Activated CD4-positive, alpha-beta T cell treated with anti-CD3 and anti-CD28 coated beads, Interleukin-2, amount 10 ng/mL, durations not matched to agents 7 days and 5 days (primary cell): ENCODE results near the gene MYDGF. TPM values are rescaled to one million over a fixed set of nuclear protein-coding genes. Genes with fewer than 3 reads are reported as not detected.
"Not testable (repeated sequence)": the region's sequence is repeated elsewhere in the genome, so short reads cannot be mapped to it uniquely, and the experiment has no call there.

Experiments used
- CTCF ChIA-PET: fragments of 350-600 bp; sonication (Branson Sonifier 250); formaldehyde crosslinking; loops from one replicate; lab custom pipeline; 2021; ENCODE audit warnings: antibody characterized with exemption; lab: Charles Lee
- POLR2A ChIA-PET: fragments of 350-600 bp; sonication (Branson Sonifier 250); formaldehyde crosslinking; loops from one replicate; lab custom pipeline; 2021; ENCODE audit warnings: antibody characterized with exemption; lab: Charles Lee
- DNase-seq: peaks from one replicate; pipeline ENCODE4 v3.0.0-alpha.2; 2020
- H3K27ac Mint-ChIP-seq: one replicate; pipeline ENCODE4 v1.8.0; 2021; ENCODE audit warnings: mild to moderate bottlenecking, moderate library complexity, mixed read lengths
- H3K27me3 Mint-ChIP-seq: one replicate; pipeline ENCODE4 v1.8.0; 2021; ENCODE audit warnings: mixed read lengths
- H3K36me3 Mint-ChIP-seq: one replicate; pipeline ENCODE4 v1.8.0; 2021; ENCODE audit warnings: low read depth, mixed read lengths
- H3K4me1 Mint-ChIP-seq: one replicate; pipeline ENCODE4 v1.8.0; 2021; ENCODE audit warnings: mixed read lengths
- H3K4me3 Mint-ChIP-seq: one replicate; pipeline ENCODE4 v1.8.0; 2021; ENCODE audit warnings: mild to moderate bottlenecking, moderate library complexity, mixed read lengths
- H3K9me3 Mint-ChIP-seq: one replicate; pipeline ENCODE4 v1.8.0; 2021; ENCODE audit warnings: mixed read lengths
- total RNA-seq, 2 experiments: library from RNA; stranded (reverse); gene quantifications; one replicate each; pipeline ENCODE4 v1.2.3, GENCODE V29; 2021

Gene MYDGF
- total RNA-seq, 2 experiments from 2014 or later, result 36.2 to 45.3 TPM

DNA sequence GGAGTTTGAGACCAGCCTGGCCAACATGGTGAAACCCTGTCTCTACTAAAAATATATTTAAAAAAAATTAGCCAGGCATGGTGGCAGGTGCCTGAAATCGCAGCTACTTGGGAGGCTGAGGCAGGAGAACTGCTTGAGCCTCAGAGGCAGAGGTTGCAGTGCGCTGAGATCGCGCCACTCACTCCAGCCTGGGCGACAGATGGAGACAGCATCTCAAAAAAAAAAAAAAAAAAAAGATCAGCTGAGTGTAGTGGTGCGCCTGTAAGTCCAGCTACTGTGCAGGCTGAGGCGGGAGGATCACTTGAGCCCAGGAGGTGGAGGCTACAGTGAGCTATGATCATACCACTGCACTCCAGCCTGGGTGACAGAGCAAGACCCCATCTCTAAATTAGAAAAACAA lies 9.9 kb upstream of the MYDGF start:
- H3K27ac Mint-ChIP-seq, H3K4me1 Mint-ChIP-seq, H3K9me3 Mint-ChIP-seq, POLR2A ChIA-PET, H3K4me3 Mint-ChIP-seq, DNase-seq, H3K27me3 Mint-ChIP-seq: not testable (repeated sequence)
- peaks cover 23% of the 10 kb centered on the region for H3K36me3 Mint-ChIP-seq
- CTCF ChIA-PET, result interaction anchor here (0.6 to 1.7 kb wide), 3 partner anchors 10 to 689 kb away, joined by 3 to 7 read pairs (median 4); no protein-coding TSS in a partner anchor

DNA sequence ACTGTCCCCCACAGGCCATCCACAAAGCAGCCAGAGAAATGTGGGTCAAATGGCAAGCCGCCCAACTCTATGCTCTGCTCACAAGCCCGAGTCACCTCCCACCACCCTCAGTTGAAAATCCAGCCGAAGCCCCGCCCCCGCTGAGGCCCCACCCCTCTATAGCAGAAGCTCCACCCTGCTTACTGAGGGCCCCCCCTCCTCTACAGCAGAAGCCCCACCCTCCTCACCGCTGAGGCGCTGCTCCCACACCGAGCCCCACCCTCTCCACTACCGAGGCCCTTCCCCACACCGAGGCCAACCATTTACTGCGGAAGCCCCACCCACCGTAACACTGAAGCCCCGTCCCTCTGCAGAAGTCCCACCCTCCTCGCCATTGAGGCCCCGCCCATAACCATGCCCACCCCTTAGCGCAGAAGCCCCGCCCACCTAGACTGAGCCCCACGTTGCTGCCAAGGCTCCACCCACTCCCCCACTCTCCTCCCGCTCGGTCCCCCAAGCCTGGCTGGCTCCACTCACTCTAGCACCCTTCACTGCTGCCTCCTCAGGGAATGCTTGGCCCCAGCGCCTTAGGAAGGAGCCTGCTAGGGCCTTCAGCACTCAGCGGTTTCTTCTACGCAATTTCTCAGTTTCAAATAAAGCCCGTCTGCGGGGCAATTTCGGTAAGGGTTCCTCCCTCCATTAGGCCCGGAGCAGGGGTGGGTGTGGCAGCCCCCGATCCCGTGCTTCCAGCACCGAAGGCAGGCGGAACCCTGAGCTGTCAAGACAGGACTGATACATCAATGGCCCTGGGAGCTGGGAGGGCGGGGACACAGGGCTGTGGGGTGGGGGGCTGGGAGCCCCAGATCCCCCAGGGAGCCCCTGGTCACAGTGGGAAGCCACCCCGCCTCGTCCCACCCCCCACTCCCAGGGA lies 9.0 kb upstream of the MYDGF start:
- no peak for DNase-seq
- ChIA-PET CTCF (interaction anchor here (1.7 kb wide), 1 partner anchor 11 kb away, joined by 7 read pairs; no protein-coding TSS in a partner anchor), POLR2A (no interaction called here)
- Mint-ChIP-seq H3K9me3 (no peaks in the 10 kb centered on the region), H3K4me1 (no peaks in the 10 kb centered on the region), H3K27ac (no peak overlapping the region), H3K4me3 (no peak overlapping the region), H3K27me3 (no peaks in the 10 kb centered on the region), H3K36me3 (peaks cover 20% of the 10 kb centered on the region)

DNA sequence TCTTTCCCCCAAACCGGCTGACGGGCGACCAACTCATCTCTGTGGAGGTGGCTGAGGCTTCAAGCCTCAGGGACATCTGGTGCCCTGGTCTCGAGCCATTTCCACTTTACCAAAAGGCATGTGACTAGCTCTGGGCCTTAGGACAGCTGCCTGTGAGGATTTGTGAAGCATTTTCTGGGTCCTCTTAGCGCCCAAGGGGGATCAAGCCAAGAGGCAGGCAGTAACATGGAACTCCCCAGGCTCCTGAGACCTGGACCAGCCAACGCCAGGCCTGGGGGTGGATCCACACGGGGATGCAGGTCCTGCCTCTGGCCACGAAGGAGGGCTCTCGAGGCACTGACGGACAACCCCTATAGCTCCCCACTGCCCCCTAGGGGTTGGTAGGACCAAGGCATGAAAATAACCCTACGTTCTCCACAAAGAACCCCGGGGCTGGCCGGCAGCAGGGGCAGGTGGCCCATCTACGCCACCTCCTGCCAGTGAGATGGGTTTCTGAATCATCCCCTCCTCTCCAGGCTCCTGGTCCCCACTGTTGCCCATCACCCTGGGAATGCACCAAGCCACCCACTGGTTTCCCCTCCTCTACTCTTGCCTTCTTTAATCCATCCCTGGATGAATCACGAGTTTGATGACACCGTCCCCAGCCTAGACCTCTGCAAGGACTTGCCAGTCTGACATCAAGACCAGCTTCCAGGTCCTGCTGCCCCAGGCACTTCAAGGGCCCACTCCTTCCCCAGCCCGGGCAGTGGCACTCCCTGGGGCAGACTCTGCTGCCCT lies 7.0 kb upstream of the MYDGF start:
- Mint-ChIP-seq H3K9me3 (no peaks in the 10 kb centered on the region), H3K36me3 (peaks cover 11% of the 10 kb centered on the region), H3K27ac (no peak overlapping the region), H3K4me1 (no peaks in the 10 kb centered on the region), H3K27me3 (no peaks in the 10 kb centered on the region), H3K4me3 (no peak overlapping the region)
- ChIA-PET POLR2A (no interaction called here), CTCF (interaction anchor here (0.9 kb wide), 1 partner anchor 12 kb away, joined by 3 read pairs; no protein-coding TSS in a partner anchor)
- DNase-seq, result peak; percentile 24

DNA sequence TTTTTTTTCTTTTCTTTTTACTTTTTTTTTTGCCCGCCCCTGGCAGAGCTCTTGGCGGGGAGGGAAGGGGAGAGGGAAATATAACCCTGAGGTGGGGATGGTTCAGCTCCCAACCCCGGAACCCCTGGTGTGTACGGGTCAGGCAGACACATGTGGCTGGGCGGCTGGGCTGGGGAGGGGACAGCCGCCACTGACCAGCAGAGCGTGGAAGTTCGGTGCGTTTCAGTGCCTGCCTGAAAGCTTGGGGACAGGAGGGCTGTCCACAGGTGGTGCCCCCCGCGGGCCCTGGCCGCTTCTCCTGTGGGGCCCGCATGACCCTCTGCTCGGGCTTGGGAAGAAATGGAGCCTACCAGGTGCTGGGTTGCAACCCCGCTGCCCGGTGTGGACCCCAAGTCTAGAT lies 5.2 kb upstream of the MYDGF start:
- peaks cover 8% of the 10 kb centered on the region for H3K36me3 Mint-ChIP-seq
- H3K27ac Mint-ChIP-seq, result no peak overlapping the region
- H3K9me3 Mint-ChIP-seq, result no peaks in the 10 kb centered on the region
- no peak overlapping the region for H3K4me3 Mint-ChIP-seq
- peaks cover 1% of the 10 kb centered on the region for H3K4me1 Mint-ChIP-seq
- no peak for DNase-seq
- CTCF ChIA-PET, result interaction anchor here (1.6 kb wide), 1 partner anchor 116 kb away, joined by 3 read pairs; the partner anchor contains the start of gene FEM1A
- no peaks in the 10 kb centered on the region for H3K27me3 Mint-ChIP-seq
- POLR2A ChIA-PET, result no interaction called here

DNA sequence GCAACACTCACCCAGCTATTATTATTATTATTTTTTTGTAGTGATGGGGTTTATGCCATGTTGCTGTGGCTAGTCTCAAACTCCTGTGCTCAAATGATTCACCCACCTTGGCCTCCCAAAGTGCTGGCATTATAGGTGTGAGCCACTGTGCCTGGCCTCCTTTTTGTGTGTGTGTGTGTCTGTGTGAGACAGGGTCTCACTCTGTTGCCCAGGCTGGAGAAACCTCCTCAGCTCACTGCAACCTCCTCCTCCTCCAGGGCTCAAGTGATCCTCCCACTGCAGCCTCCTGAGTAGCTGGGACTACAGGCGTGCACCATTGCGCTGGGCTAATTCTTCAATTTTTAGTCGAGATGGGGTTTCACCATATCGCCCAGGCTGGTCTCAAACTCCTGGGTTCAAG lies 3.6 kb upstream of the MYDGF start:
- no peak overlapping the region for H3K4me3 Mint-ChIP-seq
- H3K27ac Mint-ChIP-seq, result no peak overlapping the region
- peaks cover 10% of the 10 kb centered on the region for H3K36me3 Mint-ChIP-seq
- no peaks in the 10 kb centered on the region for H3K9me3 Mint-ChIP-seq
- no peak for DNase-seq
- ChIA-PET POLR2A (interaction anchor here (0.6 kb wide), 1 partner anchor 12 kb away, joined by 3 read pairs; no protein-coding TSS in a partner anchor), CTCF (interaction anchor here (0.6 to 1.6 kb wide), 4 partner anchors 38 to 267 kb away, joined by 3 to 5 read pairs (median 3); partner anchors contain the start of gene FEM1A)
- peaks cover 9% of the 10 kb centered on the region for H3K4me1 Mint-ChIP-seq
- no peaks in the 10 kb centered on the region for H3K27me3 Mint-ChIP-seq

DNA sequence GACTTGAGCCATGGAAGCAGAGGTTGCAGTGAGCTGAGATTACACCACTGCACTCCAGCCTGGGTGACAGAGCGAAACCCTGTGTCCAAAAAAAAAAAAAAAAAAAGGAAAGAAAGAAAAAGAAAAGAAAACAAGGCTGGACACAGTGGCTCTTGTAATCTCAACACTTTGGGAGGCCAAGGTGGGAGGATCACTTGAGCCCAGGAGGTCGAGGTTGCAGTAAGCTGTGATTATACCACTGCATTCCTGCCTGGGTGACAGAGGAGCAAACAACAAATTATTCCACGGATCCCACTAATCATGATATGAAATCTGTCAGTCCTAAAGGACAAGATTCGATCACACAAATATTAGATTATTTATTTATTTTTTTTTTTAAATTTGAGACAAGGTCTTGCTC lies 3.1 kb upstream of the MYDGF start:
- Mint-ChIP-seq H3K4me1 (peaks cover 14% of the 10 kb centered on the region), H3K4me3 (no peak overlapping the region), H3K27me3 (no peaks in the 10 kb centered on the region), H3K9me3 (no peaks in the 10 kb centered on the region), H3K36me3 (peaks cover 11% of the 10 kb centered on the region), H3K27ac (no peak overlapping the region)
- no peak for DNase-seq
- POLR2A ChIA-PET, result no interaction called here
- CTCF ChIA-PET, result interaction anchor here (0.6 to 1.3 kb wide), 5 partner anchors 37 to 267 kb away, joined by 3 to 5 read pairs (median 3); partner anchors contain the start of gene FEM1A

DNA sequence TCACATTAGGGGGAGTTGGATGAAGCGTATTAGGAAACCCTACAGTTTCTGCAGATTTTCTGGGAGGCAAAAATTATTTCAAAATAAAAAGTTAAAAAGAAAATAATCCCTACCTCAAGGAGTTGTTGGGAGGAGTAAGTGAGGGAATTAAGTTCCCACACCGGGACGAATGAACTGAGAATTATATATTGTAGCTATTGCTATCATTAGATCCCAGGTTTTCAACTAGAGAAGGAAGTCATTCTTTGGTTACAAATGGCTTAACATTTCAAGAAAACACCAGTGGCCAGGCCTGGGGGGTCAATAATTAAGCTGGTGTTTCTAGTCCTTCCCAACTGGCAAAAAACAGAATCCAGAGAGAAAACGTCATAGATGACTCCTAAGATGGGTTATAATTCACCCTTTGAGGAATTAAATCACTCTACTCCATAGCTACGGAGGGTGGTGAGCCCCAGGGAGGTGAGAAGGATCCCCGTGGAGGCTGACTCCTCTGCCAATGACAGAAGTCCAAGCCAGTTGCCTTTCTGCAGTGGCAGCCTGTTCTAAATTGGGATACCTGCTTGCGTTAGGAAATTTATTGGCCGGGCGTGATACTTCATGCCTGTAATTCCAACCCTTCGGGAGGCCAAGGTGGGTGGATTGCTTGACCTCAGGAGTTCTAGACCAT lies 1.2 kb upstream of the MYDGF start:
- no peak for DNase-seq
- Mint-ChIP-seq H3K4me1 (peaks cover 17% of the 10 kb centered on the region), H3K4me3 (peak overlapping the region; percentile 32), H3K36me3 (peaks cover 8% of the 10 kb centered on the region), H3K27me3 (no peaks in the 10 kb centered on the region), H3K27ac (peak overlapping the region; percentile 37), H3K9me3 (no peaks in the 10 kb centered on the region)
- POLR2A ChIA-PET, result no interaction called here
- CTCF ChIA-PET, result no interaction called here

DNA sequence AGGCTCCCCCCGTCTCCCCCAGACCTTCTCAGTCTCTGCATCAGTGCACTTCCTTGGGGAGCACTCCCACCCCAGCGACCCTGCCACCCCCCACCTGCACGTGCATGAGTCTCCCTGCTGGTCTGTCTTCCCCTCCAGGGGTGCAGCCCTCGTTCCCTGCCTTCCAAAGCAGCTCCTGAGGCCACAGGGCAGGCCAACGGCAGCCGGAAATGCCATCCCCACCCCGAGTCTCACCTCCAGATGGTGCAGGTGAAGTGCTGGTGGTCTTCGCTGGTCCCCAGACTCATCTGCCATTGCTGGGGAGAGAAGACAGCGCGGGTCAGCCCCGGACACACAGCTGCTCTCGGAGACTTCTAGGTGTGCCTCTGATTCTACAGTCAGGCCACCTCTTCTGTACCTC lies 5.5 kb downstream of the MYDGF start:
- Mint-ChIP-seq H3K4me1 (peaks cover 24% of the 10 kb centered on the region), H3K4me3 (no peak overlapping the region), H3K9me3 (no peaks in the 10 kb centered on the region), H3K27me3 (no peaks in the 10 kb centered on the region), H3K27ac (no peak overlapping the region), H3K36me3 (peaks cover 18% of the 10 kb centered on the region)
- DNase-seq, result no peak
- ChIA-PET POLR2A (no interaction called here), CTCF (no interaction called here)

DNA sequence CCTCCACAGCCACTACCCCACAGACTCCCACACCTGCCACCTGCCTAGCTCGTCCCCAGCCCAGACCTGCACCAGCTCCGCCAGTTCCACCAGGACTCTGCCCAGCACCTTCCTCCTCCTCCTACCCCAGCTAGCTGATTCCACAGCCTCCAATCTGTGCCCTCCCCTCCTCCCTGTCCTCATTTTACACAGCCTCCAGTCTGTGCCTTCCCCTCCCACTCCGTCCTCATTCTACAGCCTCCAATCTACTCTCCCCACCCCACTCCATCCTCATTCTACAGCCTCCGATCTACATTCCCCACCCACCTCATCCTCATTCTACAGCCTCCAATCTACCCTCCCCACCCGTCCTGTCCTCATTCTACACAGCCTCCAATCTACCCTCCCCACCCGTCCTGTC lies 7.3 kb downstream of the MYDGF start:
- DNase-seq, result no peak
- Mint-ChIP-seq H3K36me3 (peaks cover 18% of the 10 kb centered on the region), H3K27me3 (no peaks in the 10 kb centered on the region), H3K9me3 (no peaks in the 10 kb centered on the region), H3K4me3 (no peak overlapping the region), H3K4me1 (peaks cover 9% of the 10 kb centered on the region), H3K27ac (peak overlapping the region; percentile 58)
- ChIA-PET POLR2A (no interaction called here), CTCF (interaction anchor here (0.5 kb wide), 1 partner anchor 618 kb away, joined by 3 read pairs; no protein-coding TSS in a partner anchor)

DNA sequence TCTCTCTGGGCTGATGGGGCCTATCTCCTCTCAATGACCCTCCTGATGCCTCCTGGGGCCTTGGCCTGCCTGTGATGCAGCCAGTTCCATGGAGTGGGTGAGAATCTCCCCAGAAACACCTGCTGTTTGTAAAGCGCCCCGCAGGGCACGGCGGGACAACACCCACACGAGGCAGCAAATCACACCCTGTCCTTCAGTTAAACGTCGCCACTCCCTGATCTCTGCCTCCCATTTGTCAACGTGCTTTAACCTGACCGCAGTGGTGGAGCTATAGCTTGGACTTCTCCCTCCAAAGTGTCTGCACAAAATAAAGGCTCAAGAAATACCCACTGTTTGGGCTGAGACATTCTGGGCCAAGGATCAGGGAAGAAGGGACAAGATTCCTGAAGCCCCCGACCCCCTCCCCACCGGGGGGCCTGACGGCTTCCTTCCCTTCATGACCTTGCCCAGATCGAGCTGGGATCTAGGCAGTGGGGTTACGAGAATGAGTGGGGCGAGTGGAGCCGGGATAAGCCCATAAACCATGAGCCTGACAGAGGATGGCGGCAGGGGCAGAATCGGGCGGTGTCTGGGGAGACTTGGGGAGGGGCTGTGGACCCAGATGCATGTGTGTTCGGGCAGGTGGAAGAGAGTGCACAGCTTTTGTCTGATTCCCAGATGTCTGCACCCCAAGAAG lies 8.0 kb downstream of the MYDGF start:
- ChIA-PET POLR2A (interaction anchor here (0.5 kb wide), 1 partner anchor 12 kb away, joined by 3 read pairs; no protein-coding TSS in a partner anchor), CTCF (interaction anchor here (0.5 to 1.5 kb wide), 2 partner anchors 11 to 619 kb away, joined by 3 to 6 read pairs; no protein-coding TSS in a partner anchor)
- Mint-ChIP-seq H3K4me3 (no peak overlapping the region), H3K36me3 (peaks cover 18% of the 10 kb centered on the region), H3K4me1 (peaks cover 9% of the 10 kb centered on the region), H3K27me3 (no peaks in the 10 kb centered on the region), H3K27ac (no peak overlapping the region), H3K9me3 (no peaks in the 10 kb centered on the region)
- no peak for DNase-seq

DNA sequence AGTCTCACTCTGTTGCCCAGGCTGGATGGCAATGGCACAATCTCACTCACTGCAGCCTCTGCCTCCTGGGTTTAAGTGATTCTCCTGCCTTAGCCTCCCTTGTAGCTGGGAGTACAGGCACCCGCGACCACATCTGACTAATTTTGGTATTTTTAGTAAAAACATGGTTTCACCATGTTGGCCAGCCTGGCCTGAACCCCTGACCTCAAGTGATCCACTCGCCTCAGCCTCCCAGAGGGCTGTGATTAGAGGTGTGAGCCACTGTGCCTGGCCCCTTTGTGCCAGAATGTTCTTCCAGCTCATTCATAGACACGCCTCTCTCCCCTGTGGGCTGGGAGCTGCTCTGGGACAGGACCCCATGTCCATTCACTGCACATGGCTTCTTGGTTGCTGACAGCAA lies 9.1 kb downstream of the MYDGF start:
- POLR2A ChIA-PET, result no interaction called here
- Mint-ChIP-seq H3K27me3 (no peaks in the 10 kb centered on the region), H3K36me3 (peaks cover 18% of the 10 kb centered on the region), H3K4me1 (peaks cover 9% of the 10 kb centered on the region), H3K9me3 (no peaks in the 10 kb centered on the region), H3K4me3 (no peak overlapping the region), H3K27ac (no peak overlapping the region)
- CTCF ChIA-PET, result interaction anchor here (1.5 to 2.5 kb wide), 2 partner anchors 10 to 27 kb away, joined by 6 to 10 read pairs; no protein-coding TSS in a partner anchor
- no peak for DNase-seq
